CD4-positive, alpha-beta memory T cell (primary cell): ENCODE results near the gene ADAM12. TPM values are rescaled to one million over a fixed set of nuclear protein-coding genes. Genes with fewer than 3 reads are reported as not detected.

Experiments used
- CTCF ChIA-PET: fragments of 350-600 bp; sonication (Branson Sonifier 250); formaldehyde crosslinking; loops from one replicate; lab custom pipeline; 2021; ENCODE audit warnings: inconsistent platforms; ENCODE audit not compliant: partially characterized antibody; lab: Charles Lee
- POLR2A ChIA-PET: fragments of 350-600 bp; sonication (Branson Sonifier 250); formaldehyde crosslinking; loops from one replicate; lab custom pipeline; 2021; ENCODE audit not compliant: partially characterized antibody; lab: Charles Lee
- DNase-seq, 5 donors: peaks; one replicate each; pipeline versions ENCODE4 v3.0.0 to v3.0.0-alpha.2; 2020 to 2022; ENCODE audit warnings: mixed read lengths in 1 of 5
- H3K27ac ChIP-seq: one replicate; pipeline ENCODE4 v1.7.0; 2013; ENCODE audit warnings: low read depth, low read length
- H3K27me3 ChIP-seq: 2 replicates; pipeline ENCODE4 v1.7.0; 2013; ENCODE audit warnings: mild to moderate bottlenecking, low read length, moderate library complexity; ENCODE audit not compliant: insufficient read depth
- H3K36me3 ChIP-seq: 2 replicates; pipeline ENCODE4 v1.7.0; 2013; ENCODE audit warnings: mild to moderate bottlenecking, low read length, moderate library complexity; ENCODE audit not compliant: insufficient read depth
- H3K4me1 ChIP-seq: 2 replicates; pipeline ENCODE4 v1.7.0; 2013; ENCODE audit warnings: mild to moderate bottlenecking, low read length, moderate library complexity; ENCODE audit not compliant: insufficient read depth
- H3K4me3 ChIP-seq, 2 donors: one replicate each; pipeline ENCODE4 v1.7.0; 2013; ENCODE audit warnings: low read length in 2 of 2, mild to moderate bottlenecking in 1 of 2
- H3K9me3 ChIP-seq, 2 donors: one replicate each; pipeline ENCODE4 v1.7.0; 2013; ENCODE audit warnings: low read length in 2 of 2, control low read depth in 1 of 2; ENCODE audit not compliant: control insufficient read depth in 1 of 2
- H3K27ac Mint-ChIP-seq, 7 donors: one replicate each; pipeline ENCODE4 v1.8.0; 2020 to 2021; ENCODE audit warnings: mixed read lengths in 7 of 7, mild to moderate bottlenecking in 6 of 7, inconsistent platforms in 3 of 7, moderate library complexity in 3 of 7
- H3K27me3 Mint-ChIP-seq, 2 donors: one replicate each; pipeline ENCODE4 v1.8.0; 2020 to 2021; ENCODE audit warnings: mixed read lengths in 2 of 2
- H3K36me3 Mint-ChIP-seq, 2 donors: one replicate each; pipeline ENCODE4 v1.8.0; 2020 to 2021; ENCODE audit warnings: mixed read lengths in 2 of 2, inconsistent platforms in 1 of 2, mild to moderate bottlenecking in 1 of 2
- H3K4me1 Mint-ChIP-seq, 4 donors: one replicate each; pipeline ENCODE4 v1.8.0; 2020 to 2021; ENCODE audit warnings: mixed read lengths in 4 of 4, mild to moderate bottlenecking in 1 of 4
- H3K4me3 Mint-ChIP-seq, 8 donors: one replicate each; pipeline ENCODE4 v1.8.0; 2020 to 2021; ENCODE audit warnings: mixed read lengths in 8 of 8, mild to moderate bottlenecking in 7 of 8, moderate library complexity in 6 of 8, inconsistent platforms in 3 of 8
- H3K9me3 Mint-ChIP-seq, 8 donors: one replicate each; pipeline ENCODE4 v1.8.0; 2020 to 2021; ENCODE audit warnings: mixed read lengths in 8 of 8, mild to moderate bottlenecking in 5 of 8, inconsistent platforms in 3 of 8, moderate library complexity in 1 of 8
- intact Hi-C: fragments of 100-400 bp; cut with micrococcal nuclease; formaldehyde crosslinking; loops from one replicate; pipeline ENCODE4 v1.15.1; 2023
- polyA plus RNA-seq, 2 donors: library from polyadenylated mRNA; unstranded; fragments of 300-500 nt; fragmentation: Illumina TruSeq; gene quantifications; one replicate each; pipeline ENCODE4 v1.2.3, GENCODE V29; 2021
- total RNA-seq, 2 experiments: library from RNA; stranded (reverse); gene quantifications; one replicate each; pipeline ENCODE4 v1.2.3, GENCODE V29; 2021

ADAM12 gene
- total and polyA plus RNA-seq, 4 experiments from 2014 or later: 0.17 to 2.3 (median 1.1) TPM

- H3K4me1 ChIP-seq: no peaks in the 10 kb centered on the region
- ChIA-PET CTCF (no interaction called here), POLR2A (no interaction called here)
- Mint-ChIP-seq H3K4me3 (no peak overlapping the region), H3K4me1 (no peaks in the 10 kb centered on the region), H3K9me3 (peaks cover 0 to 18% (median 10%) of the 10 kb centered on the region in 8 donors), H3K27ac (peak overlapping the region in 1 of 7 donors; percentile 33), H3K36me3 (no peaks in the 10 kb centered on the region), H3K27me3 (no peaks in the 10 kb centered on the region)
- H3K4me3 ChIP-seq: no peak overlapping the region
- no peak overlapping the region for H3K27ac ChIP-seq
- H3K9me3 ChIP-seq: no peaks in the 10 kb centered on the region
- intact Hi-C loops: no loop called here
- DNase-seq: no peak
- no peaks in the 10 kb centered on the region for H3K36me3 ChIP-seq
- no peaks in the 10 kb centered on the region for H3K27me3 ChIP-seq
Measured at GRCh38 chr10:126233182-126234148, 154.8 kb downstream of the ADAM12 start.

DNA sequence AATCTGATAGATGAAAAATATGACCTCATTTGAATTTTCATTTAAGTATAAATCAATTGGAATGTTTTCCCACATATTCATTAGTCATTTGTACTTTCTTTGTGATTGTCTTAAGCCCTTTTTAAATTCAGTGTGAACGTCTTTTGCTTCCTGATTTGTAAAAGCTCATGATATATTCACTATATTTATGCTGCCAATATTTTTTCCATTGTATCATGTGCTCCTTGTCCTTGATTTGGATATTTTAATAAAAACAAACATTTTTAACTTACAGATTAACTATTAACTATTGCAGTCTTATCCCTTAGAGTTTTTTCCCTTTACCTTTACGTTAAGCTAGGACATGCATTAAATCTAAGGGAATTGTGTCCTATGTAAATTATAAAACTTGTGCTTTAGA, 157.7 kb downstream of the ADAM12 start:
- peaks cover 0 to 10% (median 5%) of the 10 kb centered on the region in 8 donors for H3K9me3 Mint-ChIP-seq
- POLR2A ChIA-PET: no interaction called here
- no peaks in the 10 kb centered on the region for H3K4me1 ChIP-seq
- H3K36me3 ChIP-seq: no peaks in the 10 kb centered on the region
- H3K27me3 ChIP-seq: no peaks in the 10 kb centered on the region
- no peak overlapping the region for H3K4me3 Mint-ChIP-seq
- H3K4me1 Mint-ChIP-seq: no peaks in the 10 kb centered on the region
- H3K4me3 ChIP-seq: no peak overlapping the region
- no peak overlapping the region for H3K27ac ChIP-seq
- H3K36me3 Mint-ChIP-seq: no peaks in the 10 kb centered on the region
- DNase-seq: no peak
- CTCF ChIA-PET: no interaction called here
- intact Hi-C loops: no loop called here
- no peak overlapping the region for H3K27ac Mint-ChIP-seq
- no peaks in the 10 kb centered on the region for H3K27me3 Mint-ChIP-seq
- H3K9me3 ChIP-seq: no peaks in the 10 kb centered on the region

GRCh38 chr10:126229686-126230085, 158.6 kb downstream of the ADAM12 start:
- Mint-ChIP-seq H3K4me3 (no peak overlapping the region), H3K9me3 (peaks cover 0 to 10% (median 4%) of the 10 kb centered on the region in 8 donors), H3K27ac (no peak overlapping the region), H3K36me3 (no peaks in the 10 kb centered on the region), H3K27me3 (no peaks in the 10 kb centered on the region), H3K4me1 (no peaks in the 10 kb centered on the region)
- no peaks in the 10 kb centered on the region for H3K9me3 ChIP-seq
- H3K4me1 ChIP-seq: no peaks in the 10 kb centered on the region
- no peak overlapping the region for H3K4me3 ChIP-seq
- ChIA-PET POLR2A (no interaction called here), CTCF (no interaction called here)
- intact Hi-C loops: no loop called here
- no peak for DNase-seq
- no peaks in the 10 kb centered on the region for H3K36me3 ChIP-seq
- no peaks in the 10 kb centered on the region for H3K27me3 ChIP-seq
- H3K27ac ChIP-seq: no peak overlapping the region

DNA sequence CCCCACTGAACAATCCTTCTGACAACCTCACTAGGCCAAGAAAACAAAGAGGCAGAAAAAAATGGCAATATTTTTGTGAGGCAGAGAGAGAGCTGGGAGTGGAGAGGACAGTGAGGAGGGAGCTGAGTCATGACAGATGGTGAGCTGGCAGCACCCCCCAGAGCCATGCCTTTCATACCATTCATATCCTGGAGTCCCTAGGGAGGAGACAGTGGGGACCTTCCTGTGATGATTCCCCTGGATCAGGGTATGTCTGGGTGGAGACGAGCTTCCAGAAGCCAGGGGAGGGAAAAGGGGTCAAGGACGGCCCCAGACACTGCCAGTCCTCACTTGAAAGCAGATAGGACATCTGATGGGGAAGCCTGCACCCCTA, 160.5 kb downstream of the ADAM12 start:
- Histone ChIP-seq H3K27ac (no peak overlapping the region), H3K9me3 (no peaks in the 10 kb centered on the region), H3K36me3 (no peaks in the 10 kb centered on the region), H3K4me1 (no peaks in the 10 kb centered on the region), H3K4me3 (no peak overlapping the region), H3K27me3 (no peaks in the 10 kb centered on the region)
- DNase-seq: no peak
- ChIA-PET CTCF (no interaction called here), POLR2A (no interaction called here)
- Mint-ChIP-seq H3K36me3 (no peaks in the 10 kb centered on the region), H3K27me3 (no peaks in the 10 kb centered on the region), H3K27ac (no peak overlapping the region), H3K4me1 (no peaks in the 10 kb centered on the region), H3K9me3 (peaks cover 0 to 5% (median 0%) of the 10 kb centered on the region in 8 donors), H3K4me3 (no peak overlapping the region)
- intact Hi-C loops: no loop called here

- CTCF ChIA-PET: no interaction called here
Measured at GRCh38 chr10:126226988-126227761, 161.1 kb downstream of the ADAM12 start.

GRCh38 chr10:126226205-126226604, 162.1 kb downstream of the ADAM12 start:
- Histone ChIP-seq H3K36me3 (no peaks in the 10 kb centered on the region), H3K4me3 (no peak overlapping the region), H3K27me3 (no peaks in the 10 kb centered on the region), H3K27ac (no peak overlapping the region), H3K4me1 (no peaks in the 10 kb centered on the region), H3K9me3 (no peaks in the 10 kb centered on the region)
- CTCF ChIA-PET: no interaction called here
- Mint-ChIP-seq H3K27ac (no peak overlapping the region), H3K4me3 (no peak overlapping the region), H3K27me3 (no peaks in the 10 kb centered on the region), H3K9me3 (no peaks in the 10 kb centered on the region), H3K36me3 (no peaks in the 10 kb centered on the region), H3K4me1 (no peaks in the 10 kb centered on the region)
- POLR2A ChIA-PET: no interaction called here
- intact Hi-C loops: no loop called here
- no peak for DNase-seq

More at GRCh38 chr10:126226988-126227761, 161.1 kb downstream of the ADAM12 start:
- H3K9me3 ChIP-seq: no peaks in the 10 kb centered on the region
- Mint-ChIP-seq H3K36me3 (no peaks in the 10 kb centered on the region), H3K4me1 (no peaks in the 10 kb centered on the region), H3K27ac (no peak overlapping the region), H3K9me3 (no peaks in the 10 kb centered on the region), H3K27me3 (no peaks in the 10 kb centered on the region), H3K4me3 (no peak overlapping the region)
- POLR2A ChIA-PET: no interaction called here
- no peaks in the 10 kb centered on the region for H3K36me3 ChIP-seq
- no peaks in the 10 kb centered on the region for H3K4me1 ChIP-seq
- H3K27ac ChIP-seq: no peak overlapping the region
- no peaks in the 10 kb centered on the region for H3K27me3 ChIP-seq
- intact Hi-C loops: no loop called here
- no peak overlapping the region for H3K4me3 ChIP-seq
- no peak for DNase-seq

GRCh38 chr10:126225672-126226008, 162.6 kb downstream of the ADAM12 start:
- Histone ChIP-seq H3K36me3 (no peaks in the 10 kb centered on the region), H3K9me3 (no peaks in the 10 kb centered on the region), H3K4me1 (no peaks in the 10 kb centered on the region), H3K4me3 (no peak overlapping the region), H3K27ac (no peak overlapping the region), H3K27me3 (no peaks in the 10 kb centered on the region)
- Mint-ChIP-seq H3K4me3 (no peak overlapping the region), H3K27me3 (no peaks in the 10 kb centered on the region), H3K4me1 (no peaks in the 10 kb centered on the region), H3K36me3 (no peaks in the 10 kb centered on the region), H3K9me3 (no peaks in the 10 kb centered on the region), H3K27ac (no peak overlapping the region)
- DNase-seq: no peak
- ChIA-PET CTCF (no interaction called here), POLR2A (no interaction called here)
- intact Hi-C loops: no loop called here
